Measurements from ENCODE around the gene TMEM17.
"Not testable (repeated sequence)": the region's sequence is repeated elsewhere in the genome, so short reads cannot be mapped to it uniquely, and the experiment has no call there.

Gene TMEM17

GRCh38 chr2:62536873-62537547, 31.0 kb upstream of the TMEM17 start:
- TF ChIP-seq POLR2AphosphoS5 (IDR thresholded peaks at IDR 0.05; ENCODE audit: low read depth, low read length) = no peak
- TF ChIP-seq PAX5 (IDR thresholded peaks at IDR 0.05; ENCODE audit: insufficient read depth, low read length, severe bottlenecking) = no peak
- no peak for TF ChIP-seq TAF1 (IDR thresholded peaks at IDR 0.05; ENCODE audit: low read depth, low read length)
- TF ChIP-seq POLR2A (IDR thresholded peaks at IDR 0.05; ENCODE audit: low read depth, low read length) = no peak
- no peak for TF ChIP-seq SPI1 (IDR thresholded peaks at IDR 0.05; ENCODE audit: low read depth, low read length)
- TF ChIP-seq POU2F2 (IDR thresholded peaks at IDR 0.05; ENCODE audit: low read depth, low read length) = no peak
- FAIRE-seq (no peak), DNase-seq (ENCODE audit: insufficient read length, low spot score) (no peak)

GRCh38 chr2:62535521-62535920, 29.5 kb upstream of the TMEM17 start:
- not testable (repeated sequence) for FAIRE-seq; DNase-seq (ENCODE audit: insufficient read length, low spot score)

GRCh38 chr2:62531594-62531993, 25.6 kb upstream of the TMEM17 start:
- TF ChIP-seq POLR2A (IDR thresholded peaks at IDR 0.05; ENCODE audit: low read depth, low read length) = no peak
- no peak for TF ChIP-seq PAX5 (IDR thresholded peaks at IDR 0.05; ENCODE audit: insufficient read depth, low read length, severe bottlenecking)
- no peak for TF ChIP-seq SPI1 (IDR thresholded peaks at IDR 0.05; ENCODE audit: low read depth, low read length)
- TF ChIP-seq POU2F2 (IDR thresholded peaks at IDR 0.05; ENCODE audit: low read depth, low read length) = no peak
- TF ChIP-seq POLR2AphosphoS5 (IDR thresholded peaks at IDR 0.05; ENCODE audit: low read depth, low read length) = no peak
- no peak for TF ChIP-seq TAF1 (IDR thresholded peaks at IDR 0.05; ENCODE audit: low read depth, low read length)
- no peak for FAIRE-seq
- no peak for DNase-seq (ENCODE audit: insufficient read length, low spot score)

GRCh38 chr2:62529758-62530157, 23.8 kb upstream of the TMEM17 start:
- TF ChIP-seq POLR2AphosphoS5 (IDR thresholded peaks at IDR 0.05; ENCODE audit: low read depth, low read length) (no peak), POU2F2 (IDR thresholded peaks at IDR 0.05; ENCODE audit: low read depth, low read length) (no peak), TAF1 (IDR thresholded peaks at IDR 0.05; ENCODE audit: low read depth, low read length) (no peak), PAX5 (IDR thresholded peaks at IDR 0.05; ENCODE audit: insufficient read depth, low read length, severe bottlenecking) (no peak), SPI1 (IDR thresholded peaks at IDR 0.05; ENCODE audit: low read depth, low read length) (no peak), POLR2A (IDR thresholded peaks at IDR 0.05; ENCODE audit: low read depth, low read length) (no peak)
- DNase-seq (ENCODE audit: insufficient read length, low spot score) (no peak), FAIRE-seq (no peak)

GRCh38 chr2:62527478-62528210, 21.6 kb upstream of the TMEM17 start:
- DNase-seq (ENCODE audit: insufficient read length, low spot score) (no peak), FAIRE-seq (no peak)
- TF ChIP-seq POU2F2 (IDR thresholded peaks at IDR 0.05; ENCODE audit: low read depth, low read length) = no peak
- TF ChIP-seq SPI1 (IDR thresholded peaks at IDR 0.05; ENCODE audit: low read depth, low read length) = no peak

GRCh38 chr2:62526531-62527381, 20.8 kb upstream of the TMEM17 start:
- TF ChIP-seq SPI1 (IDR thresholded peaks at IDR 0.05; ENCODE audit: low read depth, low read length) = no peak
- no peak for FAIRE-seq
- DNase-seq (ENCODE audit: insufficient read length, low spot score) = no peak

GRCh38 chr2:62525549-62526269, 19.7 kb upstream of the TMEM17 start:
- DNase-seq (ENCODE audit: insufficient read length, low spot score) (no peak), FAIRE-seq (no peak)
- no peak for TF ChIP-seq TAF1 (IDR thresholded peaks at IDR 0.05; ENCODE audit: low read depth, low read length)
- TF ChIP-seq PAX5 (IDR thresholded peaks at IDR 0.05; ENCODE audit: insufficient read depth, low read length, severe bottlenecking) = no peak
- no peak for TF ChIP-seq POU2F2 (IDR thresholded peaks at IDR 0.05; ENCODE audit: low read depth, low read length)
- TF ChIP-seq POLR2AphosphoS5 (IDR thresholded peaks at IDR 0.05; ENCODE audit: low read depth, low read length) = no peak

- DNase-seq (ENCODE audit: insufficient read length, low spot score) (no peak), FAIRE-seq (no peak)
- TF ChIP-seq POLR2A (IDR thresholded peaks at IDR 0.05; ENCODE audit: low read depth, low read length) = no peak
- no peak for TF ChIP-seq TAF1 (IDR thresholded peaks at IDR 0.05; ENCODE audit: low read depth, low read length)
- TF ChIP-seq SPI1 (IDR thresholded peaks at IDR 0.05; ENCODE audit: low read depth, low read length) = no peak
- no peak for TF ChIP-seq POLR2AphosphoS5 (IDR thresholded peaks at IDR 0.05; ENCODE audit: low read depth, low read length)
- TF ChIP-seq POU2F2 (IDR thresholded peaks at IDR 0.05; ENCODE audit: low read depth, low read length) = no peak
- TF ChIP-seq PAX5 (IDR thresholded peaks at IDR 0.05; ENCODE audit: insufficient read depth, low read length, severe bottlenecking) = no peak
Observed at GRCh38 chr2:62524293-62524941, 18.4 kb upstream of the TMEM17 start.

GRCh38 chr2:62521061-62521460, 15.1 kb upstream of the TMEM17 start:
- FAIRE-seq; DNase-seq (ENCODE audit: insufficient read length, low spot score): not testable (repeated sequence)
